IMR-90 (cell line): ENCODE results near the gene OR1F1. TPM values are rescaled to one million over a fixed set of nuclear protein-coding genes. Genes with fewer than 3 reads are reported as not detected.

Experiments
- ATAC-seq: fragments of 200-7000 bp; cut with Tn5 transposase; 2 replicates; pipeline ENCODE4 v1.9.1; 2020; ENCODE audit warnings: low read depth, mild to moderate bottlenecking, moderate library complexity
- BruUV-seq: library from RNA; stranded (reverse); fragments of 400-500 nt; replicated peaks from 2 replicates; lab custom pipeline; 2021; lab: Mats Ljungman, UMichigan
- CTCF ChIA-PET: fragments of 300-600 bp; formaldehyde crosslinking; extraction: SDS; loops from one replicate; lab custom pipeline; 2021; ENCODE audit warnings: antibody characterized with exemption; lab: Yijun Ruan, JAX
- POLR2A ChIA-PET: fragments of 300-600 bp; sonication (Branson Sonifier 250); formaldehyde crosslinking; loops from one replicate; lab custom pipeline; 2022; ENCODE audit warnings: antibody characterized with exemption; ENCODE audit not compliant: unreplicated experiment; lab: Charles Lee
- DNase-seq: peaks from one replicate; pipeline ENCODE4 v3.0.0; 2013
- H2AFZ ChIP-seq: replicated peaks from 2 replicates; pipeline ENCODE3; 2013; ENCODE audit warnings: low read length, mild to moderate bottlenecking; ENCODE audit not compliant: poor library complexity
- H2AK5ac ChIP-seq: 2 replicates; pipeline ENCODE4 v1.6.1; 2013; ENCODE audit warnings: low read depth, low read length, inconsistent platforms
- H2AK9ac ChIP-seq: replicated peaks from 2 replicates; pipeline ENCODE3; 2013; ENCODE audit warnings: mild to moderate bottlenecking, low read depth, low read length, moderate library complexity; ENCODE audit not compliant: poor library complexity
- H2BK120ac ChIP-seq: 2 replicates; pipeline ENCODE4 v1.6.1; 2013; ENCODE audit warnings: low read depth, low read length, inconsistent platforms
- H2BK15ac ChIP-seq: 3 replicates; pipeline ENCODE4 v1.6.1; 2013; ENCODE audit warnings: low read depth, low read length, inconsistent platforms
- H2BK20ac ChIP-seq: 2 replicates; pipeline ENCODE4 v1.6.1; 2013; ENCODE audit warnings: low read depth, mild to moderate bottlenecking, inconsistent platforms, low read length, moderate library complexity
- H2BK5ac ChIP-seq: 2 replicates; pipeline ENCODE4 v1.6.1; 2013; ENCODE audit warnings: mild to moderate bottlenecking, low read depth, low read length, inconsistent platforms; ENCODE audit not compliant: poor library complexity, severe bottlenecking
- H3K14ac ChIP-seq: replicated peaks from 2 replicates; pipeline ENCODE4 v1.6.1; 2013; ENCODE audit warnings: low read depth, low read length, inconsistent platforms
- H3K18ac ChIP-seq: 2 replicates; pipeline ENCODE4 v1.6.1; 2013; ENCODE audit warnings: low read depth, low read length, control low read depth
- H3K23ac ChIP-seq: 2 replicates; pipeline ENCODE4 v1.6.1; 2013; ENCODE audit warnings: low read depth, low read length, inconsistent platforms
- H3K27ac ChIP-seq: 2 replicates; pipeline ENCODE4 v1.5.1; 2013; ENCODE audit warnings: mild to moderate bottlenecking, control low read depth, low read length; ENCODE audit not compliant: insufficient read depth
- H3K27me3 ChIP-seq: 2 replicates; pipeline ENCODE4 v1.6.1; 2013; ENCODE audit warnings: low read length; ENCODE audit not compliant: control insufficient read depth, insufficient read depth
- H3K36me3 ChIP-seq: 2 replicates; pipeline ENCODE4 v1.6.1; 2013; ENCODE audit warnings: low read length, mixed read lengths; ENCODE audit not compliant: control insufficient read depth, insufficient read depth
- H3K4ac ChIP-seq: 2 replicates; pipeline ENCODE4 v1.6.1; 2013; ENCODE audit warnings: low read depth, low read length, inconsistent platforms
- H3K4me1 ChIP-seq: 2 replicates; pipeline ENCODE4 v1.6.1; 2013; ENCODE audit warnings: low read length, mixed read lengths; ENCODE audit not compliant: control insufficient read depth, insufficient read depth
- H3K4me2 ChIP-seq: 2 replicates; pipeline ENCODE4 v1.6.1; 2013; ENCODE audit warnings: low read depth, mild to moderate bottlenecking, control low read depth, low read length, moderate library complexity
- H3K4me3 ChIP-seq: 2 replicates; pipeline ENCODE4 v1.5.1; 2013; ENCODE audit warnings: low read depth, mild to moderate bottlenecking, control low read depth, low read length, moderate library complexity; ENCODE audit not compliant: insufficient read depth
- H3K56ac ChIP-seq: 2 replicates; pipeline ENCODE4 v1.6.1; 2013; ENCODE audit warnings: low read length, inconsistent platforms; ENCODE audit not compliant: insufficient read depth; ENCODE audit errors: extremely low read depth
- H3K79me1 ChIP-seq, 2 experiments: 2 replicates each; pipeline ENCODE4 v1.6.1; 2013; ENCODE audit warnings: low read length in 2 of 2, inconsistent platforms in 1 of 2, low read depth in 1 of 2
- H3K9ac ChIP-seq: 2 replicates; pipeline ENCODE4 v1.6.1; 2013; ENCODE audit warnings: low read depth, low read length, control low read depth
- H3K9me1 ChIP-seq: 2 replicates; pipeline ENCODE4 v1.6.1; 2013; ENCODE audit warnings: low read length, inconsistent platforms; ENCODE audit not compliant: insufficient read depth
- H3K9me3 ChIP-seq: 2 replicates; pipeline ENCODE4 v1.6.1; 2013; ENCODE audit warnings: low read length; ENCODE audit not compliant: control insufficient read depth, insufficient read depth
- H4K20me1 ChIP-seq: 2 replicates; pipeline ENCODE4 v1.6.1; 2013; ENCODE audit warnings: low read length, inconsistent platforms; ENCODE audit not compliant: insufficient read depth
- H4K5ac ChIP-seq: 2 replicates; pipeline ENCODE4 v1.6.1; 2013; ENCODE audit warnings: mild to moderate bottlenecking, low read depth, low read length, control low read depth
- H4K8ac ChIP-seq, 2 experiments: 2 replicates each; pipeline ENCODE4 v1.6.1; 2013; ENCODE audit warnings: low read depth in 2 of 2, low read length in 2 of 2, control low read depth in 1 of 2, inconsistent platforms in 1 of 2
- H4K91ac ChIP-seq: 2 replicates; pipeline ENCODE4 v1.6.1; 2013; ENCODE audit warnings: low read depth, low read length, inconsistent platforms; ENCODE audit not compliant: insufficient read depth
- CHD1 ChIP-seq: IDR thresholded peaks from 2 replicates; pipeline ENCODE4 v1.6.1; 2012; ENCODE audit warnings: low read depth, low read length, improper control_type of control experiment
- FOS ChIP-seq: fragments of 150-350 bp; IDR thresholded peaks from 2 replicates; pipeline ENCODE4 v1.6.1; 2016; ENCODE audit warnings: low read depth, low read length
- MAZ ChIP-seq: IDR thresholded peaks from 2 replicates; pipeline ENCODE4 v1.6.1; 2012; ENCODE audit warnings: low read depth, mild to moderate bottlenecking, low read length, improper control_type of control experiment, moderate library complexity, borderline replicate concordance
- POLR2A ChIP-seq: IDR thresholded peaks from 2 replicates; pipeline ENCODE4 v1.6.1; 2012; ENCODE audit warnings: mild to moderate bottlenecking, low read depth, low read length
- RFX5 ChIP-seq: IDR thresholded peaks from 2 replicates; pipeline ENCODE4 v1.8.0; 2012; ENCODE audit warnings: low read depth, mild to moderate bottlenecking, low read length, moderate library complexity
- SMC3 ChIP-seq: fragments of 150-350 bp; IDR thresholded peaks from 2 replicates; pipeline ENCODE4 v1.6.1; 2016; ENCODE audit warnings: low read depth, mild to moderate bottlenecking, antibody characterized with exemption, low read length, moderate library complexity
- WGBS, 2 experiments: methylation state at CpG; one replicate each; pipeline versions ENCODE4 v1.1.5 to v1.1.7; 2013; ENCODE audit warnings: missing lambda C conversion rate in 2 of 2; ENCODE audit not compliant: insufficient read length in 1 of 2; ENCODE audit errors: extremely low coverage in 2 of 2; 5-methylcytosine and 5-hydroxymethylcytosine counted together
- dilution Hi-C: fragments of 300-500 bp; cut with HindIII; formaldehyde crosslinking; loops from one replicate; pipeline ENCODE4 v1.14.3; 2018; ENCODE audit warnings: low sequenced_read_pairs; ENCODE audit not compliant: unreplicated experiment
- in situ Hi-C: fragments of 300-500 bp; cut with MboI; formaldehyde crosslinking; loops from 3 replicates; pipeline ENCODE4 v1.14.3; 2019; ENCODE audit warnings: low sequenced_read_pairs, inconsistent platforms, mixed read lengths
- intact Hi-C: fragments of 100-400 bp; cut with micrococcal nuclease; formaldehyde crosslinking; loops from 2 replicates; pipeline ENCODE4 v1.10.0; 2022
- polyA plus RNA-seq, 3 experiments: library from polyadenylated mRNA; depleted of rRNA; stranded (reverse); fragments of >200 nt; gene quantifications; 2 replicates each; pipeline ENCODE4 v1.2.3, GENCODE V29; 2012; ENCODE audit warnings: low replicate concordance in 1 of 3
- total RNA-seq: library from RNA; depleted of rRNA; stranded (reverse); fragments of >200 nt; gene quantifications from 2 replicates; pipeline ENCODE4 v1.2.3, GENCODE V29; 2012

The OR1F1 gene
- total and polyA plus RNA-seq, 2 of the 4 experiments (the other 2 are of a cell fraction): 0.12 TPM; not detected in 1

GRCh38 chr16:3175157-3176093 is 12.6 kb upstream of the OR1F1 start:
- no peak overlapping the region for H4K8ac ChIP-seq
- no peak overlapping the region for H2BK20ac ChIP-seq
- peaks cover 49% of the 10 kb centered on the region for H3K27me3 ChIP-seq
- no peak overlapping the region for H3K56ac ChIP-seq
- H3K9ac ChIP-seq: no peak overlapping the region
- 3% methylated on average over 26 of the region's 39 CpGs; no CpG with 5 or more reads in 1 of the 2 experiments for whole genome bisulfite sequencing, 2 experiments
- intact Hi-C loops (no loop called here), in situ Hi-C loops (no loop called here), dilution Hi-C loops (no loop called here)
- H2BK5ac ChIP-seq: no peak overlapping the region
- peak overlapping the region; percentile 77 for H2AFZ ChIP-seq
- no peaks in the 10 kb centered on the region for H3K36me3 ChIP-seq
- no peak overlapping the region for H2BK120ac ChIP-seq
- peaks cover 2% of the 10 kb centered on the region; the same call in 1 of the 2 replicates for H3K4me1 ChIP-seq
- no peak overlapping the region for H2BK15ac ChIP-seq
- 0 out of 2 replicates have a peak, but pooled peaks cover 2% of the 10 kb centered on the region for H3K9me1 ChIP-seq
- H3K27ac ChIP-seq: no peak overlapping the region
- H4K20me1 ChIP-seq: peaks cover 9% of the 10 kb centered on the region
- no peaks in the 10 kb centered on the region for H3K79me1 ChIP-seq
- H2AK5ac ChIP-seq: no peak overlapping the region
- DNase-seq (peak; percentile 53), ATAC-seq (peak; percentile 58)
- TF ChIP-seq SMC3 (no peak), MAZ (no peak), CHD1 (no peak), FOS (peak; percentile 42; the same call in 1 of the 2 replicates), RFX5 (no peak), POLR2A (no peak)
- no TSS peak for BruUV-seq
- no peak overlapping the region for H4K91ac ChIP-seq
- no peak overlapping the region for H3K18ac ChIP-seq
- H3K9me3 ChIP-seq: no peaks in the 10 kb centered on the region
- H3K4me3 ChIP-seq: peak overlapping the region; percentile 20; the same call in 1 of the 2 replicates
- no peak overlapping the region for H4K5ac ChIP-seq
- CTCF ChIA-PET: interaction anchor here (0.6 kb wide), 1 partner anchor 13 kb away, joined by 3 read pairs; no protein-coding TSS in a partner anchor
- H3K4ac ChIP-seq: no peak overlapping the region
- no peak overlapping the region for H2AK9ac ChIP-seq
- POLR2A ChIA-PET: interaction anchor here (0.6 kb wide), 1 partner anchor 15 kb away, joined by 10 read pairs; no protein-coding TSS in a partner anchor
- H3K23ac ChIP-seq: no peak overlapping the region; the same call in 1 of the 2 replicates
- H3K4me2 ChIP-seq: no peak overlapping the region
- no peak overlapping the region for H3K14ac ChIP-seq
